Karpas-422 (cell line): ENCODE results near the gene PKP1. TPM values are rescaled to one million over a fixed set of nuclear protein-coding genes. Genes with fewer than 3 reads are reported as not detected.

Experiments used
- DNase-seq: peaks from one replicate; pipeline ENCODE4 v3.0.0-alpha.2; 2015
- H2AFZ ChIP-seq: fragments of 200-600 bp; sonication (generic); 2 replicates; pipeline ENCODE4 v1.6.1; 2014; ENCODE audit warnings: antibody characterized with exemption, low read length, mixed read lengths
- H3K27ac ChIP-seq: fragments of 200-600 bp; sonication (generic); 2 replicates; pipeline ENCODE4 v1.5.1; 2014; ENCODE audit warnings: mild to moderate bottlenecking, low read length, moderate library complexity
- H3K27me3 ChIP-seq: fragments of 200-600 bp; sonication (generic); 2 replicates; pipeline ENCODE4 v1.6.1; 2014; ENCODE audit warnings: low read length, mixed read lengths
- H3K36me3 ChIP-seq: fragments of 200-600 bp; sonication (generic); 2 replicates; pipeline ENCODE4 v1.6.1; 2014; ENCODE audit warnings: low read length, mixed read lengths; ENCODE audit not compliant: insufficient read depth
- H3K4me1 ChIP-seq: fragments of 200-600 bp; sonication (generic); 2 replicates; pipeline ENCODE4 v1.6.1; 2014; ENCODE audit warnings: mild to moderate bottlenecking, low read length, mixed read lengths
- H3K4me2 ChIP-seq: fragments of 200-600 bp; sonication (generic); 2 replicates; pipeline ENCODE4 v1.6.1; 2014; ENCODE audit warnings: low read length, low read depth, mild to moderate bottlenecking; ENCODE audit not compliant: poor library complexity, severe bottlenecking
- H3K4me3 ChIP-seq: fragments of 200-600 bp; sonication (generic); 2 replicates; pipeline ENCODE4 v1.5.1; 2014; ENCODE audit warnings: mild to moderate bottlenecking, antibody characterized with exemption, low read length, mixed read lengths
- H3K79me2 ChIP-seq: fragments of 200-600 bp; sonication (generic); 2 replicates; pipeline ENCODE4 v1.6.1; 2014; ENCODE audit warnings: mild to moderate bottlenecking, low read length, mixed read lengths
- H3K9ac ChIP-seq: fragments of 200-600 bp; sonication (generic); 2 replicates; pipeline ENCODE4 v1.6.0; 2014; ENCODE audit warnings: low read length
- H3K9me2 ChIP-seq: fragments of 200-600 bp; sonication (generic), shearing (Covaris generic); replicated peaks from 2 replicates; pipeline ENCODE4 v1.6.0; 2014; ENCODE audit warnings: mild to moderate bottlenecking, low read length, moderate library complexity; ENCODE audit not compliant: insufficient read depth
- H3K9me3 ChIP-seq: fragments of 300-700, 200-600 bp; sonication (generic); 2 replicates; pipeline ENCODE4 v1.6.1; 2014; ENCODE audit warnings: low read length, mixed read lengths
- H4K20me1 ChIP-seq: fragments of 200-600 bp; sonication (generic); 2 replicates; pipeline ENCODE4 v1.6.1; 2014; ENCODE audit warnings: mild to moderate bottlenecking, antibody characterized with exemption, low read length, low read depth; ENCODE audit not compliant: insufficient read depth
- total RNA-seq: library from RNA; depleted of rRNA; stranded (reverse); fragments of >200 nt; shearing (Covaris generic); gene quantifications from 2 replicates; pipeline ENCODE4 v1.2.3, GENCODE V29; 2014; ENCODE audit warnings: low replicate concordance

PKP1 gene
- total RNA-seq, 1 experiment from 2014 or later: not detected

DNA sequence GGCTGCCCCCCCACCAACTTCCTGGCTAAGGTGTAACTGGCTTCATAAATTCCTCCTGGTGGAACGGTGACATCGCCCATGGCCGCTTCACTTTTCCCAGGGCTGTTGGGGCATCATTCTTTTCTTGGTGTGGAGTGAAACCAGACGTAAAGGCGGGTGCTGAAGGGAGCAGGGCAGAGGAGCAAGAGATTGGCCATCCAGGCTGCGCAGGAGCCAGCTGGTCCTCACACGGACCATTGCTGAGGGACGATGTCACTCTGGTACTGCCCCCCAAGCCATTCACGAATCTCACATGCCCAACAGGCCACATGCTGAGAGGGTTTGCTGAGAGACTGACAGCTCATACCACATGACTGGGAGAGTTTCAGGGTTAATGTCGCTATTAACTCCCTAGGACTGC is 10.5 kb upstream of the PKP1 start:
- Histone ChIP-seq H3K4me3 (no peak overlapping the region), H3K79me2 (no peaks in the 10 kb centered on the region), H3K9me3 (no peaks in the 10 kb centered on the region), H2AFZ (no peak overlapping the region), H3K4me2 (no peak overlapping the region), H3K9ac (no peak overlapping the region), H4K20me1 (no peaks in the 10 kb centered on the region), H3K4me1 (no peaks in the 10 kb centered on the region), H3K27ac (no peak overlapping the region), H3K9me2 (no peaks in the 10 kb centered on the region), H3K27me3 (no peaks in the 10 kb centered on the region), H3K36me3 (no peaks in the 10 kb centered on the region)
- DNase-seq: no peak

DNA sequence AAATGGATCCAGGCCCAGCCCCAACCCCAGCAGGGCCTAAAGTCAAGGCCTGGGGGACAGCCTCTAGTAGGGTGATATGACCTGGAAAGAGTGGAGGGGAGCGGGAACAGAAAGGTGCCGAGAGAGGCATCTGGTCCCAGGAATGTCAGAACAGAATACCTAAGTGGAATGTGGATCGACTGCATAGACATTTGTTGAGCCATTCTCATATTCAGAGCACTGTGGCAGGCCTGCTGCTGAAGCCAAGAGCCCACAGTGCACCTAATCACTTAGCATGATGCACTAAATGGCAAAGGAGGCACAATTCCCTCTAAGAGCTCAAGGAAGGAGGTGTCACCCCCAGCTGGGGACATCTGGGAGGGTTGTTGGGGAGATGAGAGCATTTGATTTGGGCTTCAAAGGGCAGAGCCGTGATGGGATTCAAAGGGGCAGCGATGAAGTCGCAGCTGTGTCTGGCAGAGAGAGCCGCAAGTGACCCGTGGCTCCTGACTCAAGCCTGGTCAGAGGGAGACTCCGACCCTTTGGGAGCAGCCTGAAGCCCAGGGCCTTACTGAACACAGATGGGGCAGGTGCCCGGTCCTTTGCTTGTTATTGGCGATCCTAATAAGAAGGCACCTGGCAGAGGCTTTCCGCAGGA is 8.6 kb upstream of the PKP1 start:
- H3K4me2 ChIP-seq: no peak overlapping the region
- DNase-seq: no peak
- H3K36me3 ChIP-seq: no peaks in the 10 kb centered on the region
- H4K20me1 ChIP-seq: no peaks in the 10 kb centered on the region
- H3K9ac ChIP-seq: no peak overlapping the region
- no peak overlapping the region for H2AFZ ChIP-seq
- no peaks in the 10 kb centered on the region for H3K9me2 ChIP-seq
- H3K4me3 ChIP-seq: no peak overlapping the region
- H3K27ac ChIP-seq: no peak overlapping the region
- H3K4me1 ChIP-seq: no peaks in the 10 kb centered on the region
- H3K27me3 ChIP-seq: no peaks in the 10 kb centered on the region
- H3K9me3 ChIP-seq: no peaks in the 10 kb centered on the region
- no peaks in the 10 kb centered on the region for H3K79me2 ChIP-seq

DNA sequence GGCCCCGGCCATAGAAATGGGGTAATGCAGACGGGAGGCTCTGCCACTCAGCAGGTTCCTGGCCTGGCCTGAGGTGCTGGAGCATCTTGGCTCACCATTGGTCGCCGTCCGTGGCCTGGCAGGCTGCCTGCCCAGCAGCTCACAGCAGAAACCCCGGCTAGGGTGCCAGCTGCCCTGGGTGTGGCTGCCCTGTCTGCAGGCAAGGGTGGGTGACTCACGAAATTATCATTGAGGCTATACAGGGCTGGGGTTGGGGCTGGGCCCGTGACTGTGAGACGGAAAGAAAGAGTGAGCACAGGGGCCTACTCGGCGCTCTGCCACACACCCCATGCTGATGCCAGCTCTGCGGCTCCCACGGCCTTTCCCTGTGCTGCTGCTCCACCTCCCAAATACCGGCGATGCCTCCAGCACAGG is 8.0 kb upstream of the PKP1 start:
- no peaks in the 10 kb centered on the region for H3K27me3 ChIP-seq
- H3K27ac ChIP-seq: no peak overlapping the region
- H4K20me1 ChIP-seq: no peaks in the 10 kb centered on the region
- H3K9me3 ChIP-seq: no peaks in the 10 kb centered on the region
- H3K9ac ChIP-seq: no peak overlapping the region
- H3K9me2 ChIP-seq: no peaks in the 10 kb centered on the region
- no peak for DNase-seq
- no peak overlapping the region for H3K4me2 ChIP-seq
- H3K36me3 ChIP-seq: no peaks in the 10 kb centered on the region
- H3K4me1 ChIP-seq: no peaks in the 10 kb centered on the region
- no peak overlapping the region for H2AFZ ChIP-seq
- no peak overlapping the region for H3K4me3 ChIP-seq
- H3K79me2 ChIP-seq: no peaks in the 10 kb centered on the region

DNA sequence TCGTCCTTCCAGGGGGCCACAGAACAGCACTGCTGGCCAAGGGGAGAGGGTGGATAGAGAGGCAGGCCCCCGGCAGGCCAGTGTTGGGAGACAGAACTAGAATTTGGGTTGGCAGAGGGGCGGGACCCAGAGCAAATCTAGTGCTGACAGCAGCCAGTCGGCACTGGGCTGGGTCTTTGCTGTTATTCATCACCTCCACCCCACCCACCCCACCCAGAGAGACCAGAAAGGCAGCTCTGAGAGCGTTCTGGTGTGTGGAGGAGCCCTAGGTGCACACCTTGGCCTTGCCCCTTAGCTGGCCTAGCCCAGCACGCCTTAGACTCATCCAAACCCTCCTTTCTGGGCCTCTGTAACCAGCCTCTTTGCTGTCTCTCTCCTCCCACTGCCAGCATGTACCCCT is 6.4 kb upstream of the PKP1 start:
- Histone ChIP-seq H3K79me2 (no peaks in the 10 kb centered on the region), H2AFZ (no peak overlapping the region), H3K9ac (no peak overlapping the region), H3K4me2 (no peak overlapping the region), H3K27ac (no peak overlapping the region), H3K4me1 (no peaks in the 10 kb centered on the region), H3K4me3 (no peak overlapping the region), H3K9me2 (no peaks in the 10 kb centered on the region), H3K36me3 (no peaks in the 10 kb centered on the region), H4K20me1 (no peaks in the 10 kb centered on the region), H3K9me3 (no peaks in the 10 kb centered on the region), H3K27me3 (no peaks in the 10 kb centered on the region)
- no peak for DNase-seq

DNA sequence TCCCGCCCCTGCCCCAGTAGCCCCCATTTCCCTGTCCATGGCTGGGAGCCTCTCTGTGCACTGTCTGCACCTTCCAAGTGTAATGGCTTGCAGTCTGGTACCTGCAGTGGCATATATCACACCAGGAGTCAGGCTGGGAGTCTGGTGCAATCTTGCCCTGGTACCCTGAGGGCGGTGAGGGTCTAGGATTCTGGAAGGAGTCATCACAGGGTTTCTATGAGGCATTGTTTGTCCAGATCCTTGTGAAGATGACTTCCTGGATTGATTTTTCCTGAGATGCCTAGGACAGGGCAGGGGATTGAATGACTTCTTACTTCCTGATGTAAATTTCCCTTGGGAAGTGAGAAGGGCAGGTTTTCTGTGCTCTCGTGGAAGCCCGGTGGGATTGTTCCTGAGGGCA is 5.9 kb upstream of the PKP1 start:
- no peaks in the 10 kb centered on the region for H3K9me3 ChIP-seq
- no peak overlapping the region for H3K9ac ChIP-seq
- H3K36me3 ChIP-seq: no peaks in the 10 kb centered on the region
- no peak overlapping the region for H3K4me2 ChIP-seq
- no peaks in the 10 kb centered on the region for H3K79me2 ChIP-seq
- H4K20me1 ChIP-seq: no peaks in the 10 kb centered on the region
- H3K27me3 ChIP-seq: no peaks in the 10 kb centered on the region
- no peak for DNase-seq
- no peak overlapping the region for H3K27ac ChIP-seq
- H3K4me3 ChIP-seq: no peak overlapping the region
- H2AFZ ChIP-seq: no peak overlapping the region
- no peaks in the 10 kb centered on the region for H3K9me2 ChIP-seq
- H3K4me1 ChIP-seq: no peaks in the 10 kb centered on the region

DNA sequence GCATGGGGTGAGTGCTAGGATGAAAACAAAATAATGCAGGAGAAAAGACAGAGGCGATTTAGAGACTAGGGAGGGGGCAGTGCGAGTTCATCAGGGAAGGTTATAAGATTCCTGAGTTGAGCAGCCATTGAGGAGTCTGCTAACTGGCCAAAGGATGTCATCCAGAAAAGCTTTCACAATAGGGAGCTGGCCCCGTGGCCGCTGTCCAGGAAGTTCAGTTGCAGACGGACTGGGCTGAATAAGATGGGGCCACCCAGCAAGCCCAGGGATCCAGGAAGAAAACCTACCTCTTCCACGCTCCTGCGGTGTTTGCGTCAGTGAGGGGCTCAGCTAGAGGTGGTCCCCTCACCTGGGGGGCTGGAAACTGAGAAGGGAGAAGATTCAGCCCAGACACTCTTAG is 4.0 kb upstream of the PKP1 start:
- DNase-seq: no peak
- Histone ChIP-seq H3K4me1 (no peaks in the 10 kb centered on the region), H3K36me3 (no peaks in the 10 kb centered on the region), H3K9me2 (no peaks in the 10 kb centered on the region), H3K4me2 (no peak overlapping the region), H3K9ac (no peak overlapping the region), H4K20me1 (no peaks in the 10 kb centered on the region), H3K9me3 (no peaks in the 10 kb centered on the region), H3K27me3 (no peaks in the 10 kb centered on the region), H2AFZ (no peak overlapping the region), H3K79me2 (no peaks in the 10 kb centered on the region), H3K4me3 (no peak overlapping the region), H3K27ac (no peak overlapping the region)

DNA sequence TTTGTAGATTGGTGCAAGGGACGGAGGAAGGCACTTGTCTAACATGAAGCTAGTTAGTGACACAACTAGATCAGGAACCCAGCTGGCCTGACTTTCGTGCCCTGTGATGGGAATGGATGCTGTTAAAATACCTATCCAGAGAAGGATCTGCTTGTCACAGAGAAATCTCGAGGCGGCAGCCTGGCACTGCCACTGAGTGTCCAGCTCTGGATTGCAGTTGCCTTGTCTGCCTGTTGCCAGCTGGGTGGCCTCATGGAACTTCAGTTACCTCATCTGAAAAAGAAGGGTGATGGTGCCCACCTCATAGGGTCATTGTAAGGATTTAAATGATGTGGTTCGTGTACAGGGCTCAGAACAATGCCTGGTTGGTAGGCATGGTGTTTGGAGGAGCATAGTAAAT is 2.4 kb upstream of the PKP1 start:
- Histone ChIP-seq H3K27me3 (no peaks in the 10 kb centered on the region), H3K27ac (no peak overlapping the region), H3K4me2 (no peak overlapping the region), H3K4me3 (no peak overlapping the region), H3K4me1 (no peaks in the 10 kb centered on the region), H3K36me3 (no peaks in the 10 kb centered on the region), H3K9ac (no peak overlapping the region), H3K9me3 (no peaks in the 10 kb centered on the region), H3K79me2 (no peaks in the 10 kb centered on the region), H4K20me1 (no peaks in the 10 kb centered on the region), H2AFZ (no peak overlapping the region), H3K9me2 (no peaks in the 10 kb centered on the region)
- no peak for DNase-seq

DNA sequence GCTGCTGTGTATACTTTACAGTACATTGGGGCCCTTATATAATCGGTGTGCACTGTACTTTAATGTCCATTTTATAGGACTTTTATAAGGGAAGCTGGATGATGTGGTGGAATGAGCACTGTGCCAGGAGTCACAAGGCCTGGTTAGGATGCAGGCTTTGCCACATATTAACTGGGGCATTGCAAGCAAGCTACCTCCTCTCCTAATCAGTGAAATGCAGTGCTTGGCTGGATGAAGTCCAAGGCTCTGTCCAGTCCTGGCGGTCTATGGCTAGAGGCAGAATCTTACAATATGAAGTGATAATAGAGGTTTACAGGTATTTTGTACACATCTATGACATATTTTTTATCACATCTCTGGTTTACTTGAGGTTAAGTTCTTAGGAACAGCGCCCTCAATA is 1.7 kb upstream of the PKP1 start:
- Histone ChIP-seq H4K20me1 (no peaks in the 10 kb centered on the region), H3K4me2 (no peak overlapping the region), H3K4me1 (no peaks in the 10 kb centered on the region), H3K27ac (no peak overlapping the region), H3K9me2 (no peaks in the 10 kb centered on the region), H3K36me3 (no peaks in the 10 kb centered on the region), H3K27me3 (no peaks in the 10 kb centered on the region), H3K79me2 (no peaks in the 10 kb centered on the region), H3K9me3 (no peaks in the 10 kb centered on the region), H2AFZ (no peak overlapping the region), H3K9ac (no peak overlapping the region), H3K4me3 (no peak overlapping the region)
- DNase-seq: no peak

DNA sequence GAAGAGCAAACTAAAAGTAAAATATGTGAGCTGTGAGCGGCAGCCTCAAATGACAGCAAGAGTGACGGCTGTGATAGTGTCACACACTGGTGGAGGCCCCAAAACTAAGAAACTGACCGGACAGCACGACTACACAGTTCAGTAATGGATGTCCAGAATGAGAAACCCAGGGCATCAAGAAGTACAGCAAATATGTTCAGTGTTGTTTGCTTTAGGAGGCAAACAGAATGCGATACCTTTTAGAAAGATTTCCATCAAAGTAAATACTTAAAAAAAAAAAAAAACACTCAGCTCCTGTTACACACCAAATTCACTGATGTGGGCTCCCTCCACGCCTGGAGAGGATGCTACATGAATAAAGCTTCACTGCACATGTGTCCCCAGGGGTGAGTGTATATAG is 1.1 kb upstream of the PKP1 start:
- Histone ChIP-seq H3K9ac (no peak overlapping the region), H2AFZ (no peak overlapping the region), H3K4me1 (no peaks in the 10 kb centered on the region), H3K4me3 (no peak overlapping the region), H4K20me1 (no peaks in the 10 kb centered on the region), H3K27me3 (no peaks in the 10 kb centered on the region), H3K27ac (no peak overlapping the region), H3K9me2 (no peaks in the 10 kb centered on the region), H3K9me3 (no peaks in the 10 kb centered on the region), H3K4me2 (no peak overlapping the region), H3K36me3 (no peaks in the 10 kb centered on the region), H3K79me2 (no peaks in the 10 kb centered on the region)
- no peak for DNase-seq
